ENCODE results near the gene LAMB1.

DNA sequence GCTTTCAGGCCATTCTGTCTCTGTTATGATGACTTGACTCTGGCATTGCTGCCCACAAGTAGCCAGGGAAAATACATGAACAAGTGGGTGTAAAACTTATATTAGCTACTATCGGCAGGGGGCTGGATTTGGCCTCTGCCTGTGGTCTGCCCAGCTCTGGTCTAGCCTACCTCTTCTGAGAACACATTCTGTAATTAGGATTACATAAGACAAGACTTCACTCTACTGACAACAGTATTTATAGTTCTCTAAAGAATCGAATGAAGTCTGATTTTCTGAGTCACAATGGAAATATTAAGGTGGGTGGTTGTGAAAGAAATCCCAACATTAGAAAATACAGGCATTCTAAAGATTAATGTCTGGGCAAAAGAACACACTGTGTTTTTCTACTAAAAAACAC is 56.5 kb downstream of the LAMB1 start:
- TF ChIP-seq, protein P1, sequence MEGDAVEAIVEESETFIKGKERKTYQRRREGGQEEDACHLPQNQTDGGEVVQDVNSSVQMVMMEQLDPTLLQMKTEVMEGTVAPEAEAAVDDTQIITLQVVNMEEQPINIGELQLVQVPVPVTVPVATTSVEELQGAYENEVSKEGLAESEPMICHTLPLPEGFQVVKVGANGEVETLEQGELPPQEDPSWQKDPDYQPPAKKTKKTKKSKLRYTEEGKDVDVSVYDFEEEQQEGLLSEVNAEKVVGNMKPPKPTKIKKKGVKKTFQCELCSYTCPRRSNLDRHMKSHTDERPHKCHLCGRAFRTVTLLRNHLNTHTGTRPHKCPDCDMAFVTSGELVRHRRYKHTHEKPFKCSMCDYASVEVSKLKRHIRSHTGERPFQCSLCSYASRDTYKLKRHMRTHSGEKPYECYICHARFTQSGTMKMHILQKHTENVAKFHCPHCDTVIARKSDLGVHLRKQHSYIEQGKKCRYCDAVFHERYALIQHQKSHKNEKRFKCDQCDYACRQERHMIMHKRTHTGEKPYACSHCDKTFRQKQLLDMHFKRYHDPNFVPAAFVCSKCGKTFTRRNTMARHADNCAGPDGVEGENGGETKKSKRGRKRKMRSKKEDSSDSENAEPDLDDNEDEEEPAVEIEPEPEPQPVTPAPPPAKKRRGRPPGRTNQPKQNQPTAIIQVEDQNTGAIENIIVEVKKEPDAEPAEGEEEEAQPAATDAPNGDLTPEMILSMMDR (IDR thresholded peaks at IDR 0.05), result no peak
- TF ChIP-seq POLR2A (IDR thresholded peaks at IDR 0.05), result no peak

All from esophagus squamous epithelium (tissue), 4 donors.